GM12892 (cell line): ENCODE data around the gene UBALD1.

ENCODE experiments used
- POLR2A ChIP-seq: IDR thresholded peaks from 2 replicates; pipeline ENCODE4 v1.6.1; 2011; ENCODE audit warnings: low read depth, low read length, control low read depth
- POLR2AphosphoS5 ChIP-seq: IDR thresholded peaks from 2 replicates; pipeline ENCODE4 v1.6.1; 2011; ENCODE audit warnings: low read depth, low read length, control low read depth

GRCh38 chr16:4663777-4664465 lies 49.2 kb upstream of the UBALD1 start:
- TF ChIP-seq POLR2AphosphoS5 (no peak), POLR2A (no peak)
